SK-N-SH (cell line): ENCODE measurements around the gene CHD9.

Experiments
- RXRA ChIP-seq: IDR thresholded peaks from 2 replicates; pipeline ENCODE4 v1.4.0; 2012; ENCODE audit warnings: low read depth, mild to moderate bottlenecking, borderline replicate concordance
- TAF1 ChIP-seq: IDR thresholded peaks from 2 replicates; pipeline ENCODE4 v1.6.1; 2012; ENCODE audit warnings: low read depth, mild to moderate bottlenecking, low read length, moderate library complexity, borderline replicate concordance
- TF ChIP-seq, protein P1 (sequence below): fragments of 200-600 bp; sonication (generic); IDR thresholded peaks from 2 replicates; pipeline ENCODE4 v1.6.1; 2017; ENCODE audit warnings: antibody characterized with exemption, mild to moderate bottlenecking, moderate library complexity

DNA sequence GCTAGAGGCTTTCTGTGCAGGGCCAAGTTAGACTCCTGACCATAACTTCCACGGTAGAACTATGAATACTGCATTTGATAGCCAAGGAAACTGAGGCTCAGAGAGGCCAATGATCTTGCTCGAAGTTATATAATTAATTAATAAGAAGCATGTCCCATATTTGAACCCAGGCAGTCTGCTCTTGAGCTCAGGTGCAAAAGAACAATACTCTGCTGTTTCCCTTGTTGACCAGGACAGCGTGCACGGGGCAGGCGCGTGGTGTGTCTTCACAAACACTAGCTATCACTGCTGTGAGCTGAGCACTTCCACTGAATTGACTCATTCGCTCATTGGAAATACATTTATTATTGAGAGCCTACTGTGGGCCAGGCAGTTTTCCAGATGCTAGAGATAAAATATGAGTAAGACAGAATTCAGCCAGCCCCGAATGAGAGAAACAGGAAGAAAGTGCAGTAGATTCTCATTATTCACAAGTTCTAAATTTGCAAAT is 1.6 kb downstream of the CHD9 start:
- TF ChIP-seq, protein P1, sequence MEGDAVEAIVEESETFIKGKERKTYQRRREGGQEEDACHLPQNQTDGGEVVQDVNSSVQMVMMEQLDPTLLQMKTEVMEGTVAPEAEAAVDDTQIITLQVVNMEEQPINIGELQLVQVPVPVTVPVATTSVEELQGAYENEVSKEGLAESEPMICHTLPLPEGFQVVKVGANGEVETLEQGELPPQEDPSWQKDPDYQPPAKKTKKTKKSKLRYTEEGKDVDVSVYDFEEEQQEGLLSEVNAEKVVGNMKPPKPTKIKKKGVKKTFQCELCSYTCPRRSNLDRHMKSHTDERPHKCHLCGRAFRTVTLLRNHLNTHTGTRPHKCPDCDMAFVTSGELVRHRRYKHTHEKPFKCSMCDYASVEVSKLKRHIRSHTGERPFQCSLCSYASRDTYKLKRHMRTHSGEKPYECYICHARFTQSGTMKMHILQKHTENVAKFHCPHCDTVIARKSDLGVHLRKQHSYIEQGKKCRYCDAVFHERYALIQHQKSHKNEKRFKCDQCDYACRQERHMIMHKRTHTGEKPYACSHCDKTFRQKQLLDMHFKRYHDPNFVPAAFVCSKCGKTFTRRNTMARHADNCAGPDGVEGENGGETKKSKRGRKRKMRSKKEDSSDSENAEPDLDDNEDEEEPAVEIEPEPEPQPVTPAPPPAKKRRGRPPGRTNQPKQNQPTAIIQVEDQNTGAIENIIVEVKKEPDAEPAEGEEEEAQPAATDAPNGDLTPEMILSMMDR = no peak
- no peak for TF ChIP-seq TAF1
- TF ChIP-seq RXRA = no peak
